Ovary (tissue), 3 donors: Measurements from ENCODE around the gene ALOX12.

ENCODE experiments used
- CTCF ChIP-seq, 3 donors: fragments of 450-650 bp in 2 of 3; fragments of 200-600 bp in 1 of 3; IDR thresholded peaks; one replicate each; pipeline versions ENCODE4 v1.5.1 to v1.8.0; 2016 to 2022; ENCODE audit warnings: antibody characterized with exemption in 3 of 3, mild to moderate bottlenecking in 1 of 3
- EP300 ChIP-seq: sonication (generic); formaldehyde crosslinking; IDR thresholded peaks from one replicate; pipeline ENCODE4 v1.6.1; 2017; ENCODE audit warnings: antibody characterized with exemption
- POLR2A ChIP-seq: fragments of 450-650 bp; IDR thresholded peaks from one replicate; pipeline ENCODE4 v1.6.1; 2017; ENCODE audit warnings: antibody characterized with exemption, mild to moderate bottlenecking, moderate library complexity
- donor health status: DM: no; HTN: no; CAD: no.

- no peak for TF ChIP-seq CTCF (IDR thresholded peaks at IDR 0.05)
- no peak for TF ChIP-seq EP300
- no peak for TF ChIP-seq POLR2A
Measured at GRCh38 chr17:7023576-7024401, 27.9 kb downstream of the ALOX12 start.
